ENCODE measurements around the gene RRAGC.

RRAGC gene

GRCh38 chr1:38859561-38860453, at the start of gene RRAGC:
TSS of gene RRAGC (minus strand) at chr1:38859772. CDS start at chr1:38859646, 126 bp downstream.
- DNase-seq = peak; percentile 99

- no peak for DNase-seq
These were observed 49.2 kb upstream of the RRAGC start for GRCh38 chr1:38908821-38909220.

- DNase-seq = no peak
These were observed 46.4 kb upstream of the RRAGC start for GRCh38 chr1:38905985-38906384.

GRCh38 chr1:38899560-38899959, 40.0 kb upstream of the RRAGC start:
- DNase-seq = no peak

- DNase-seq = no peak
These were observed 39.2 kb upstream of the RRAGC start for GRCh38 chr1:38898653-38899230.

- DNase-seq = no peak
These were observed 36.6 kb upstream of the RRAGC start for GRCh38 chr1:38896169-38896568.

GRCh38 chr1:38892976-38893375, 33.4 kb upstream of the RRAGC start:
- no peak for DNase-seq

GRCh38 chr1:38891753-38892152, 32.2 kb upstream of the RRAGC start:
- DNase-seq = no peak

- no peak for DNase-seq
These were observed 30.0 kb upstream of the RRAGC start for GRCh38 chr1:38889589-38889988.

- DNase-seq = no peak
These were observed 29.1 kb upstream of the RRAGC start for GRCh38 chr1:38888423-38889333.

- no peak for DNase-seq
These were observed 25.5 kb upstream of the RRAGC start for GRCh38 chr1:38885092-38885491.

- DNase-seq = no peak
These were observed 21.9 kb upstream of the RRAGC start, which contains the start of gene GJA9 for GRCh38 chr1:38881487-38881886. TSS of gene GJA9 (minus strand) at chr1:38881587. CDS start at chr1:38876098, 5,489 bp downstream.

- no peak for DNase-seq
These were observed 16.2 kb upstream of the RRAGC start for GRCh38 chr1:38875811-38876210.

- peak; percentile 98 for DNase-seq
These were observed 13.7 kb upstream of the RRAGC start, which contains the start of gene MYCBP for GRCh38 chr1:38873027-38873969. TSS of gene MYCBP (minus strand) at chr1:38873348. CDS start at chr1:38873305, 43 bp downstream.

GRCh38 chr1:38872401-38873026, 12.9 kb upstream of the RRAGC start:
- peak; percentile 33 for DNase-seq

- no peak for DNase-seq
These were observed 11.4 kb upstream of the RRAGC start for GRCh38 chr1:38870996-38871395.

- no peak for DNase-seq
These were observed 7.6 kb upstream of the RRAGC start for GRCh38 chr1:38867208-38867607.

GRCh38 chr1:38865112-38865715, 5.6 kb upstream of the RRAGC start:
- DNase-seq = no peak

- DNase-seq = no peak
These were observed 853 bp upstream of the RRAGC start for GRCh38 chr1:38860454-38860795.

- DNase-seq = no peak
These were observed 575 bp downstream of the RRAGC start for GRCh38 chr1:38858833-38859560.

Data from left hindlimb (tissue), 1 donor.